Panc1 (cell line): ENCODE results near the gene KIF17.

Experiments
- POLR2AphosphoS5 ChIP-seq: IDR thresholded peaks from 2 replicates; pipeline ENCODE4 v1.6.1; 2012; ENCODE audit warnings: mild to moderate bottlenecking, low read depth, low read length, moderate library complexity
- TCF7L2 ChIP-seq: IDR thresholded peaks from 2 replicates; pipeline ENCODE4 v1.6.1; 2011; ENCODE audit warnings: mild to moderate bottlenecking, low read depth, low read length, inconsistent platforms
- TF ChIP-seq, protein P1 (sequence below): fragments of 450-650 bp; IDR thresholded peaks from 2 replicates; pipeline ENCODE4 v1.5.1; 2017; ENCODE audit warnings: mild to moderate bottlenecking
- TF ChIP-seq, protein P2 (sequence below), 2 experiments: IDR thresholded peaks; 2 replicates each; pipeline ENCODE4 v1.6.1; 2011 to 2012; ENCODE audit warnings: low read depth in 2 of 2, control low read depth in 1 of 2, low read length in 1 of 2, mild to moderate bottlenecking in 1 of 2, moderate library complexity in 1 of 2; ENCODE audit not compliant: insufficient read depth in 1 of 2

DNA sequence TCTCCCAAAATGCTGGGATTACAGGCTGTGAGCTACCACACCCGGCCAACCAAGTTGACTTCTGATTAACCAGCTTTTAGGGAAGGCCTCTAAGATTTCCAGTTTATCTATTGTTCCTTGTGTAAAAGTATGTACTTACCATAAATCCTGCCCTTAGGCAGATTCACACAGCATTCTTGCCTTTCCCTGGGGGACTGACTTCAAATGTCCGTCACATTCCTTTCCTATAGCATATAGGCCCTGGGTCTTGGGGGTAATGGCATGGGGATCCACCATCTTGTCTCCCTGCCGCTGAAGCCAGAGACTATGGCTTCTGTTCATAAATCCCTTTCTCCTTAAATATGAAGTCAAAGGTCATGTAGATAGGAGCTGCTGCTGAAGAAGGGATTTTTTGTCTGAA is 85.4 kb downstream of the KIF17 start:
- TF ChIP-seq, protein P1, sequence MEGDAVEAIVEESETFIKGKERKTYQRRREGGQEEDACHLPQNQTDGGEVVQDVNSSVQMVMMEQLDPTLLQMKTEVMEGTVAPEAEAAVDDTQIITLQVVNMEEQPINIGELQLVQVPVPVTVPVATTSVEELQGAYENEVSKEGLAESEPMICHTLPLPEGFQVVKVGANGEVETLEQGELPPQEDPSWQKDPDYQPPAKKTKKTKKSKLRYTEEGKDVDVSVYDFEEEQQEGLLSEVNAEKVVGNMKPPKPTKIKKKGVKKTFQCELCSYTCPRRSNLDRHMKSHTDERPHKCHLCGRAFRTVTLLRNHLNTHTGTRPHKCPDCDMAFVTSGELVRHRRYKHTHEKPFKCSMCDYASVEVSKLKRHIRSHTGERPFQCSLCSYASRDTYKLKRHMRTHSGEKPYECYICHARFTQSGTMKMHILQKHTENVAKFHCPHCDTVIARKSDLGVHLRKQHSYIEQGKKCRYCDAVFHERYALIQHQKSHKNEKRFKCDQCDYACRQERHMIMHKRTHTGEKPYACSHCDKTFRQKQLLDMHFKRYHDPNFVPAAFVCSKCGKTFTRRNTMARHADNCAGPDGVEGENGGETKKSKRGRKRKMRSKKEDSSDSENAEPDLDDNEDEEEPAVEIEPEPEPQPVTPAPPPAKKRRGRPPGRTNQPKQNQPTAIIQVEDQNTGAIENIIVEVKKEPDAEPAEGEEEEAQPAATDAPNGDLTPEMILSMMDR: no peak
- TF ChIP-seq POLR2AphosphoS5 (no peak), TCF7L2 (no peak)
- TF ChIP-seq, protein P2, sequence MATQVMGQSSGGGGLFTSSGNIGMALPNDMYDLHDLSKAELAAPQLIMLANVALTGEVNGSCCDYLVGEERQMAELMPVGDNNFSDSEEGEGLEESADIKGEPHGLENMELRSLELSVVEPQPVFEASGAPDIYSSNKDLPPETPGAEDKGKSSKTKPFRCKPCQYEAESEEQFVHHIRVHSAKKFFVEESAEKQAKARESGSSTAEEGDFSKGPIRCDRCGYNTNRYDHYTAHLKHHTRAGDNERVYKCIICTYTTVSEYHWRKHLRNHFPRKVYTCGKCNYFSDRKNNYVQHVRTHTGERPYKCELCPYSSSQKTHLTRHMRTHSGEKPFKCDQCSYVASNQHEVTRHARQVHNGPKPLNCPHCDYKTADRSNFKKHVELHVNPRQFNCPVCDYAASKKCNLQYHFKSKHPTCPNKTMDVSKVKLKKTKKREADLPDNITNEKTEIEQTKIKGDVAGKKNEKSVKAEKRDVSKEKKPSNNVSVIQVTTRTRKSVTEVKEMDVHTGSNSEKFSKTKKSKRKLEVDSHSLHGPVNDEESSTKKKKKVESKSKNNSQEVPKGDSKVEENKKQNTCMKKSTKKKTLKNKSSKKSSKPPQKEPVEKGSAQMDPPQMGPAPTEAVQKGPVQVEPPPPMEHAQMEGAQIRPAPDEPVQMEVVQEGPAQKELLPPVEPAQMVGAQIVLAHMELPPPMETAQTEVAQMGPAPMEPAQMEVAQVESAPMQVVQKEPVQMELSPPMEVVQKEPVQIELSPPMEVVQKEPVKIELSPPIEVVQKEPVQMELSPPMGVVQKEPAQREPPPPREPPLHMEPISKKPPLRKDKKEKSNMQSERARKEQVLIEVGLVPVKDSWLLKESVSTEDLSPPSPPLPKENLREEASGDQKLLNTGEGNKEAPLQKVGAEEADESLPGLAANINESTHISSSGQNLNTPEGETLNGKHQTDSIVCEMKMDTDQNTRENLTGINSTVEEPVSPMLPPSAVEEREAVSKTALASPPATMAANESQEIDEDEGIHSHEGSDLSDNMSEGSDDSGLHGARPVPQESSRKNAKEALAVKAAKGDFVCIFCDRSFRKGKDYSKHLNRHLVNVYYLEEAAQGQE (IDR thresholded peaks at IDR 0.05; ENCODE audit: insufficient read depth in 1 of 2, low read depth in 2 of 2, low read length in 1 of 2): no peak
